ENCODE data around the gene LYRM1. TPM values are rescaled to one million over a fixed set of nuclear protein-coding genes. Genes with fewer than 3 reads are reported as not detected.
"Not testable (repeated sequence)": the region's sequence is repeated elsewhere in the genome, so short reads cannot be mapped to it uniquely, and the experiment has no call there.

The LYRM1 gene, protein sequence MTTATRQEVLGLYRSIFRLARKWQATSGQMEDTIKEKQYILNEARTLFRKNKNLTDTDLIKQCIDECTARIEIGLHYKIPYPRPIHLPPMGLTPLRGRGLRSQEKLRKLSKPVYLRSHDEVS
- total RNA-seq (2014; rRNA removed; shearing (Covaris generic)): 29.8 and 42.4 TPM in 2 replicates

DNA sequence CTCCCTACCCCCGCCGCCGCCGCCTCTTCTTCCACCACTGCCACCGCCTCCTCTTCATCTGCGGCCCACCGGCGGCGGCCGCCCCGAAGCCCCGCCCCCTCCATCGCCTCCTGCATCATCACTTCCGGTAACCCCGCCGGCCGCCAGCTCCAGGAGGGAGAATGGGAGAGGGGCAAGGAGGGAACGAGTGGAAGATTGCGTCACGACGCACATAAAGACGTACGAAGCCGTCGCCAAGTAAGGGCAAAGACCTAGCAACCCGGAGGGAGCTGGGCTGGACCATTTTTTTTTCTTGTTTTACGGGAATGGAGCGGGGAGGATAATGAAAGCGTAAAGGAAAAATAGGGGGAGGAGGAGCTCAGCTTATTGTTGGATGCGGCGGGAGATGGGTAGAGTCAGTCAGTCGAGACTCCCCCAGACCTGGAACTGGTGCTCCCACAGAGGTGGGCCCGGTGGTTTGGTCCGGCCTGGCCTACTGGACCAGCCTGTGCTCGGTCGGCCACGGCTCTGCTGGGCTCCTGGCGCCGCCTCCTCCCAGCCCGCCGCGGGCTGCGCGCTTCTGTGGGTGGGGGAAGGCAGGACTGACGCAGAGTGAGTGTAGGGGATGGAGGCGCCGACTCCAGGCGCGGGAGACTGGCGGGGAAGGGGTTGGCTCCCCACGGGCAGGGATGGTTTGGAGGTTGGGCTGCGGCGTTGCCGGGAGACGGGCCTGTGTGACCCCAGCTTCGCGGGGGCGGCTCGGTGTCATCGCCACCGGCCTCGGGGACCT, at the start of gene LYRM1, which contains the start of gene DCUN1D3:
TSS of gene LYRM1 (plus strand) at position 473 of the 769 bp plus-strand sequence. CDS start 14,785 bp downstream, outside the sequence.
TSS of gene DCUN1D3 (minus strand) at position 60 of the 769 bp plus-strand sequence. CDS start 37,820 bp downstream, outside the sequence.
- no peaks in the 10 kb centered on the region for H3K27me3 ChIP-seq (ENCODE audit: control insufficient read depth, insufficient read depth, low read length)
- H3K36me3 ChIP-seq (replicated peaks; ENCODE audit: control insufficient read depth, insufficient read depth, low read length): peaks cover 3% of the 10 kb centered on the region; the same call in 1 of the 2 replicates
- DNase-seq: peak; percentile 97
- H3K4me3 ChIP-seq (ENCODE audit: insufficient read depth, low read depth, low read length): peak within 1 kb of the TSS; percentile 88

DNA sequence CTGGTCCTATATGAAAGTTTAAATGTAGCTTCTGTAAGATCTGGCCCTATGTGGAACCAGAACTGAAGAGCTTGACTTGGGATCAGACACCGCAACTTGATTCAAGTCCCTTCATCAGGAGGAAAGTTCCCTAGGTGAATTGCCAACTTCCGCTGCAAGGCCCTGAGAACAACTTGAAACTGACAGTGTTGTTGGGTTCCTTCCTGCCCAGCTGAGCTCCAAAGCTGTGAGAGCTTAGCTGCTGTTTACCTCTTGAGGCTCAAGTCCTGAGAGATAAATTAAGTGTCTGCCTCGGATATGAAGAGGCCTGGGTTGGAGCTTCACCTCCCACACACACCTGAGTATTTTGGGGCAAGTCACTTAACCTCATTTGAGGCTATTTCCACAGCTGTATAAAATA, 49.6 kb upstream of the LYRM1 start:
- Histone ChIP-seq H3K27me3 (ENCODE audit: control insufficient read depth, insufficient read depth, low read length) (no peaks in the 10 kb centered on the region), H3K4me3 (ENCODE audit: insufficient read depth, low read depth, low read length) (no peak overlapping the region), H3K36me3 (replicated peaks; ENCODE audit: control insufficient read depth, insufficient read depth, low read length) (no peaks in the 10 kb centered on the region)
- DNase-seq: no peak

DNA sequence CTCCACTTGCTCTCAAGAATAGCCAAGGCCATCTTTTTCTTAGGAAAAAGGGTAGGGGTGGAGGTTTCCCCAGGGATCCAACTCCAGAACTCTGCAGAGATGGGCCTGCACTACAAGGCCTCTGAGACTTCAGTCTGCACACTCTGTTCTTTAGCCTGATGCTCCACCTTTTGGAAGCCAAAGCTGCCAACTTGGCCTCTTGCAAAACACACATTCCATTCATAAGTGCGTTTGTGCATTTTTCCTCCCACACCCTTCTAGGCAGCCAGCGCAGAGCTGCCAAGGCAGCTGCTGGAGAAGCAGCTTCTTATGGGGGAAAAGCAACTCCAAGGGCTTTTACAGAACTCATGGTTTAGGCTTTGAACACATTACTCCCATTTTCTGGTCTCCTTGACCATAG, 49.0 kb upstream of the LYRM1 start:
- no peak overlapping the region for H3K4me3 ChIP-seq (ENCODE audit: insufficient read depth, low read depth, low read length)
- no peak for DNase-seq
- H3K36me3 ChIP-seq (replicated peaks; ENCODE audit: control insufficient read depth, insufficient read depth, low read length): no peaks in the 10 kb centered on the region
- no peaks in the 10 kb centered on the region for H3K27me3 ChIP-seq (ENCODE audit: control insufficient read depth, insufficient read depth, low read length)

DNA sequence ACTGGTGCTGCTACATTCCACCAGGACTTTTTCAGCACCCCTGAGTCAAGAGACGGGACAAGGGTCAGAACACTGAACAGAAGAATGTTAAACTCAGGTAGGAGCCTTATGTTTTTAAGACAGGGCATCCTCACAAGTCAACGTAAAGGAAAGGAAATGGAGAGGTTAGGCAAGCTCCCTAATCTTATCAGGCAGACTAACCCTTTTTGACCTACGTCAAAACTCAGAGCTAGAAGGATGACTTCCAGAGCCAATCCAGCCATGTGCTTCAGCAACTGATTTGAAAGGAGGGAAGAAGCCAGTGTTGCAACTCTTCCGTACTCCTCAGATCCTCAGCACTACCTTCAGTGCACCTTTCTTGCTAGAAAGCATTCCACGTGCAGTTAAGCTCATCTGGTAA, 47.4 kb upstream of the LYRM1 start:
- Histone ChIP-seq H3K4me3 (ENCODE audit: insufficient read depth, low read depth, low read length) (no peak overlapping the region), H3K27me3 (ENCODE audit: control insufficient read depth, insufficient read depth, low read length) (no peaks in the 10 kb centered on the region), H3K36me3 (replicated peaks; ENCODE audit: control insufficient read depth, insufficient read depth, low read length) (no peaks in the 10 kb centered on the region; the same call in 1 of the 2 replicates)
- no peak for DNase-seq

DNA sequence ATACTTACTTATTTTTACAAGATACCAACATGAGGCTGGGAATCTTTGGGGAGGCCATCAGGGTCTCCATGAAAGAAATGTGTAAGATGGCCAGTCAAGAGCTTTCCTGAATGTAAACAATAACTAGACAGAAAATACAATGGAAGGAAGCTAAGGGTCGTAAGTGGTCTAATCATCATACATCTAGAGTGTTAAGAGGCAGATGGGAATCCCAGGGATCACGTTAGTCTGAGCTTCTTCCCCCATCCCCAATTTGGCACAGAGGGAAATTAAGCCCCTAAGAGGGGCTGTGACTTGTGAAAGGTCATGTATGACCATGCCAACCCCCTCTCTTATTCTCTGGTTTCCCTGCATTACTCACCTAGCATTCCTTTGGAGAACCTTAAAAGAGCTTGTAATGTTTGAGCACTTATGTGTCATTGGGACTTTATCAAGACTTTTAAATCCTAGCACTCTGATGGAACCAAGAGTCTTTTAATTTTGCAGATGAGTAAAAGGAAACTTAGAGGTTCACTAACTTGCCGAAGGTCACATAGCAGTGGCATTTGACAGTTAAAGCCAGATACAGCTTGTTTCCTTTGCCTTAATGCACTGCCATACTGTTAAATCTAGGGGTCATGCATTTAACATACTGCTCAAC, 46.5 kb upstream of the LYRM1 start:
- Histone ChIP-seq H3K27me3 (ENCODE audit: control insufficient read depth, insufficient read depth, low read length) (no peaks in the 10 kb centered on the region), H3K36me3 (replicated peaks; ENCODE audit: control insufficient read depth, insufficient read depth, low read length) (no peaks in the 10 kb centered on the region; the same call in 1 of the 2 replicates), H3K4me3 (ENCODE audit: insufficient read depth, low read depth, low read length) (no peak overlapping the region)

DNA sequence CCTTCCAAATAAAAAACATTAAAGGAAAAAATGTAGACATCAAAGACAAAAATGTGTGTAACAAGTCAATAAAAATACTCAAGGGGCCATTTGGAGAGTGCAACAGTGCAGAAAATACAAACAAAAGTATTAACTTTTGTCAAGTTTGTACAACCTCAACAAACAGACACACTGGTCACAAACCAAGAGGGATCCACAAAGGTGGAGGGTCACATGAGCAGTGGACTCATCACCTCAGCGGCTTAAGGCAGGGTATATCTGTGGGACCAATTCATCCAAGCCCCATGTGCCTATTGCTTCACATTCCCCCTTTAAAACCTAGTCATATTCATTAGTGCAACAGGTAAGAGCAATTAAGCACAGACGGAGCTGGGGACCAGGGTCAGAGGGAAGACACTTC, 45.6 kb upstream of the LYRM1 start:
- H3K36me3 ChIP-seq (replicated peaks; ENCODE audit: control insufficient read depth, insufficient read depth, low read length): no peaks in the 10 kb centered on the region; the same call in none of the 2 replicates
- no peak overlapping the region for H3K4me3 ChIP-seq (ENCODE audit: insufficient read depth, low read depth, low read length)
- H3K27me3 ChIP-seq (ENCODE audit: control insufficient read depth, insufficient read depth, low read length): no peaks in the 10 kb centered on the region
- DNase-seq: no peak

More for the DNA sequence above, 46.5 kb upstream of the LYRM1 start:
- DNase-seq: no peak

DNA sequence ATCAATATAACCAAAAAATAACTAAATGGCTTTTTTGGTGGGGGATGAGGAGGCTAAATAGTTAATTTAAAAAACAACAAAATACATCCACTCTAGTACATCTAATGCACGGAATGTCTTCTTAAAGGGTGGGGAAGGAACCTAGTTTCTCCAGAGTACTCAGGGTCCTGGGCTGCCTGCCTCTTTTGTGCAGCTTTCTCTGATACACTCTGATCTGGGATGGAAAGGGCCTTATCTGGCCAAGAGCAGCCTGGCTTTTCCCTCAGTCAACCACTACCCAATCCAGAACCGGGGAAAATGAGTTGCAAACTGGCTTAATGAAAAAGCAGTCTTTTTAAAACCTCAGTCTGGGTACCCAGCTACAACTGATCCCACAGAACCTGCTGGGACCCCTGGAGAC, 43.3 kb upstream of the LYRM1 start:
- Histone ChIP-seq H3K27me3 (ENCODE audit: control insufficient read depth, insufficient read depth, low read length) (no peaks in the 10 kb centered on the region), H3K36me3 (replicated peaks; ENCODE audit: control insufficient read depth, insufficient read depth, low read length) (peaks cover 3% of the 10 kb centered on the region), H3K4me3 (ENCODE audit: insufficient read depth, low read depth, low read length) (no peak overlapping the region)
- DNase-seq: no peak

DNA sequence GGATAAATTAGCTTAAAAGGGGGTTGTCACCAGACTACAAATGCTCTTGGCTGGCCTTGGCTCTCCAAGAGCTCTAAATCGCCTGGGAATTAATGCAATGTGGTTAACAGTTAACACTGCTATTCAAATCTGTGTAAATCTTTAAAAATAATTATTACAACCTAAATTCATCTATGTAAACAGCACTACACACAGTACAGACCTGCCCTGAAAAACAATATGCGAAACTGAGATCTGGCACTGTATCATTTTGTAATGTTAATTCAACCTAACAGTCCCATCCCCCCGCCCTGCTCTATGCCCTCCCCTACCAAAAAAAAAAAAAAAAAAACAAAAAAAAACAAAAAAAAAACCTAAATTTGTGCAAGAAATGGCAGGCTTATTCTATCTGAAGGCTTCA, 41.3 kb upstream of the LYRM1 start:
- no peaks in the 10 kb centered on the region for H3K27me3 ChIP-seq (ENCODE audit: control insufficient read depth, insufficient read depth, low read length)
- H3K36me3 ChIP-seq (replicated peaks; ENCODE audit: control insufficient read depth, insufficient read depth, low read length): peaks cover 3% of the 10 kb centered on the region
- DNase-seq: no peak
- no peak overlapping the region for H3K4me3 ChIP-seq (ENCODE audit: insufficient read depth, low read depth, low read length)

DNA sequence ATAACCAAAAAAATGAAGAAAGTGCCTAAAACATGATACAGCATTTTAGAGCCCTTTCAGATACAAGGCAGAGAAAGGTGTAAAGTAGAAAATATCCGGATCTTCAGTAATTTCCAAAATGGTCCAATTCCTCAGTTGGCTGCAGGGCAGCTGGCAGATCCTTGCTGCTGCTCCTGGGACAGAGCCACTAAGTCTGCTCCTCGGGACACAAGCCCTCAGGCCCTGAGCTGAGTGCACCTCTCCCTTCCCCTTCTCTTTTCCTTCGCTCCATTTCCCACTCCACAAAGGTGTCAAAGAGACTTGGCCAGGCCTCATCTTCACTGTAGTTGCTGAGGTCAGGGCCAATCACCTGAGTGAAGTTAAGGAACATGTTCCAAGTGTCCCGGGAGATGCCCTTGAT, 40.9 kb upstream of the LYRM1 start:
- DNase-seq: no peak
- peaks cover 3% of the 10 kb centered on the region for H3K36me3 ChIP-seq (replicated peaks; ENCODE audit: control insufficient read depth, insufficient read depth, low read length)
- H3K27me3 ChIP-seq (ENCODE audit: control insufficient read depth, insufficient read depth, low read length): no peaks in the 10 kb centered on the region
- H3K4me3 ChIP-seq (ENCODE audit: insufficient read depth, low read depth, low read length): no peak overlapping the region

DNA sequence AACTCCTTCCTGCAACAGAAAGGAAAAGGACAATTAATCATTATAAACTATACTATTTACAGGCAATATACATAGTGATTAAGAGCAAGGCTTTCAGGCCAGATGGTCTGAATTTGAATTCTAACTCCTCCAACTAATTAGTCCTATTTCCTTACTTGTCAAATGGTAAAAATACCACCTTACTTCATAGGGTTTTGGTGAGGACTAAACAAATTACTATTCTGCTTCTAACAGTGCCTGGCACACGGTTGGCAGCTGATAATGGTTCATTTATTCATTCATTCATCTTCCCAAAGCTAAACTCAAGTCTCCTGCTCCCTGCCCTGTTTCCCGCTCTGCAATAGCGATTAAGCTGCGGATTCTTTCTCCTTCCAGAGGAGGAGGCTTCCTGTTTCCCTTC, 40.2 kb upstream of the LYRM1 start:
- H3K4me3 ChIP-seq (ENCODE audit: insufficient read depth, low read depth, low read length): no peak overlapping the region
- no peaks in the 10 kb centered on the region for H3K27me3 ChIP-seq (ENCODE audit: control insufficient read depth, insufficient read depth, low read length)
- no peak for DNase-seq
- peaks cover 3% of the 10 kb centered on the region for H3K36me3 ChIP-seq (replicated peaks; ENCODE audit: control insufficient read depth, insufficient read depth, low read length)

DNA sequence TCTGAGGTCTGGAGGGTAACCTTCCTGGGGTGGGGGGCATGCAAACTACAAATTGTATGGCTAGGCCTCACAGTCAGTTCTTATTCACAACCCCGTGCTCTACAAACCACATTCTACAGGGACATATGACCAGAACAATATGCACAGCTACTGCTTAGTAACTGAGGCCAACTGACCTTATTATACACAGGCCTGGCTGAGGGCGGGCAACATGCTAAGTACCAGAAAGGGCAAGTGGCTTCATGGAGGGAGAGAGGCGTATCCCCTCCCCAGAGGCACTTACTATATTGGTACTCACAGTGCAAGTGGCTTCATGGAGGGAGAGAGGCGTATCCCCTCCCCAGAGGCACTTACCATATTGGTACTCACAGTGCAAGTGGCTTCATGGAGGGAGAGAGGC, 39.6 kb upstream of the LYRM1 start:
- H3K4me3 ChIP-seq (ENCODE audit: insufficient read depth, low read depth, low read length); H3K27me3 ChIP-seq (ENCODE audit: control insufficient read depth, insufficient read depth, low read length); H3K36me3 ChIP-seq (replicated peaks; ENCODE audit: control insufficient read depth, insufficient read depth, low read length); DNase-seq: not testable (repeated sequence)

DNA sequence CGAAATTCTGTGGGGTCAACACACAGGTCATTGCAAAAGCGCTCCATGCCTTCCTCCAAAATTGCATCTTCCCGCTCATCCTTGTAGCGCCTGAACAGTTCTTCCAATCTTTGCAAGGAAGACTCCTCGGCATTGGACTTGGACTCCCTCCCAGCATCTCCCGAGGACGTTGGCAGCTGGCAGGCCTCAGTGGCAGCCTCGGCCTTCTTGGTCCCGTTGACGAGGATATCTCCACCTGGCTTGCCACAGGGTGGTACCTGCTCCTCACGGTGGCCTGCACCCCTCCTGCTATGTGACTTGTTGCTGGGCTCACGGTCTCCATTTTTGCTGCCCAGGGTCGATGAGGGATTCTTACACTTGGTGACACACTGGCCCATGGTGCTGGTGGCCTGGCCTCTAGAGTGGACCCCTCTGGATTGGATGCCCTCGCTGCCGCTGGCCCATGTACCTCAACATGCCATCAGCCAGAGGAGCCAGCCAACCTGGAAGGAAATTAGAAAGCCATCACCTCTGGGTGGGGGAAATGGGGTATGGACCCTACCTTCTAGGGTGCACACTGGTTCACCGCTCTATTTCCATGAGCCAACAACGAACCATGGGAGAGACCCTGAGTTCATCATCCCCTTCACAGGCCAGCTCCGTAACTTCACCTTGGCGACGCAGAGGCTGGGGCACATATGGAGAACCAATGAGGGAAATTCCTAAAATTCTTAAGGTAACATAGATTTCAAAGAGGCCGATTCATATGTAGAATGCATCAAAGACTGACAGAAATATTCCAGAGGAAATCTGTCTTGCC, 38.2 kb upstream of the LYRM1 start:
- no peak overlapping the region for H3K4me3 ChIP-seq (ENCODE audit: insufficient read depth, low read depth, low read length)
- peaks cover 3% of the 10 kb centered on the region for H3K36me3 ChIP-seq (replicated peaks; ENCODE audit: control insufficient read depth, insufficient read depth, low read length)
- DNase-seq: no peak
- no peaks in the 10 kb centered on the region for H3K27me3 ChIP-seq (ENCODE audit: control insufficient read depth, insufficient read depth, low read length)

DNA sequence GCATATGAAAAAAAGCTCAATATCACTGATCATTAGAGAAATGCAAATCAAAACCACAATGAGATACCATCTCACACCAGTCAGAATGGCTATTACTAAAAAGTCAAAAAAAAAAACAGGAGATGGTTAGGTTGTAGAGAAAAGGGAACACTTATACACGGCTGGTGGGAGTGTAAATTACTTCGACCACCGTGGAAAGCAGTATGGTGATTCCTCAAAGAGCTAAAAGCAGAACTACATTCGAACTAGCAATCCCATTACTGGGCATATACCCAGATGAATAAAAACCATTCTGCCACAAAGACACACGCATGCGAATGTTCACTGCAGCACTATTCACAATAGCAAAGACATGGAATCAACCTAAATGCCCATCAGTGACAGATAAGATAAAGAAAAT, 36.2 kb upstream of the LYRM1 start:
- DNase-seq; H3K4me3 ChIP-seq (ENCODE audit: insufficient read depth, low read depth, low read length); H3K27me3 ChIP-seq (ENCODE audit: control insufficient read depth, insufficient read depth, low read length); H3K36me3 ChIP-seq (replicated peaks; ENCODE audit: control insufficient read depth, insufficient read depth, low read length): not testable (repeated sequence)

DNA sequence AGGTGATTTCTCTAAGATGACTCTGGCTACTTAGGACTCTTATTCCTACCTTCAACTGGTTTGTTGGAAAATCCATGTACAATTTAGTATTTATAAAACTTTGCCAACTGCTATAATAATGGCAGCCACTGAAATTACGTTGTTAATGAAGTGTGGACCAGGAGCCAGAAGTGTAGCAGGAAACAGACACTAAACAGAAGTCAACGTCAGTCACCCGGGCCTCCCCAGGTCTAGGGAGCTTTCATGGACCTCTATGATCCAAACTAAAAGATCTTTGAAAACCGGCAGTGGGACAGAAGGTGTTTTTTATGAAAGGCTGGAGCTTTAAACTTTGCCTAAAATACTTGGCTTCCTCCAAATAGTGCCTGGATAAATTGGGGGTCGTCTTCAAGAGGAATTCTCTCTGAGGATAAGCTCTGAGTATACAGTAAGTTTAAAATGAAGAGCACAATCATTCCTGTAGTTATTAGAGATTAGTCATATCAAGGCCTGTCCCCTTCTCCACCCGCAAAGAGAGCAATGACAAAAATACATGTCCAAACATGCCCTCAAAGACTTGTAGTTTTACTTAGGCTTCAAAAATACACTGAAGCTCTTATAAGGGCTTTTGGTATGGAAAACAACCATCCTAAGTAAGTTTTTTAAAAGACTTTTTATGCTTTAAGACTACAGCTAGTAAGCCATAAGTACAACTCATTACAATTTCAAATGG, 35.0 kb upstream of the LYRM1 start:
- H3K27me3 ChIP-seq (ENCODE audit: control insufficient read depth, insufficient read depth, low read length): no peaks in the 10 kb centered on the region
- no peak overlapping the region for H3K4me3 ChIP-seq (ENCODE audit: insufficient read depth, low read depth, low read length)
- no peak for DNase-seq
- peaks cover 3% of the 10 kb centered on the region for H3K36me3 ChIP-seq (replicated peaks; ENCODE audit: control insufficient read depth, insufficient read depth, low read length)

Data from H7 (cell line).